Measurements from ENCODE around the gene ARHGEF16.

Gene ARHGEF16

DNA sequence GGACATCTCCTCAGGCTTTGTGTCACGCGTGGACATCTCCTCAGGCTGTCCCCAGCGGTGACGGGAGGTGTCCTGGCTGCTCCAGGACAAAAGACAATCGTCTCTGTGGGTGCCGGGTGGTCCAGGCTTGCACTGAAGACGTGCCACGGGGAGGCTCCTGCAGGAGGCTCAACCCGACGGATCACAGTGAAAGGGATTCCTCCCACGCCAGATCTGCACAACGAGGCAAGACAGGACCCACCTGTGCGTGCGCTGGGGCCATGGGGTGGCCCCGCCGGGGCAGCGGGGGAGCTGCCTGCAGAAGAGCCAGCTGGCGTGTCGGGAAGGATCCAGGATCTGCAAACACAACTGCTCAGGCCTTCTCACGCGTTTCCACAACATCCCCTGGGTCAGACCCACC, 18.8 kb upstream of the ARHGEF16 start:
- Histone ChIP-seq H3K4me1 (ENCODE audit: insufficient read depth, poor library complexity, severe bottlenecking) (no peaks in the 10 kb centered on the region), H3K9me3 (ENCODE audit: severe bottlenecking) (no peaks in the 10 kb centered on the region), H3K27ac (ENCODE audit: poor library complexity, severe bottlenecking) (no peak overlapping the region), H3K27me3 (ENCODE audit: insufficient read depth, poor library complexity, severe bottlenecking) (peaks cover 12% of the 10 kb centered on the region), H3K36me3 (ENCODE audit: low read depth) (no peaks in the 10 kb centered on the region), H3K4me3 (ENCODE audit: severe bottlenecking) (no peak overlapping the region)
- TF ChIP-seq, protein P1, sequence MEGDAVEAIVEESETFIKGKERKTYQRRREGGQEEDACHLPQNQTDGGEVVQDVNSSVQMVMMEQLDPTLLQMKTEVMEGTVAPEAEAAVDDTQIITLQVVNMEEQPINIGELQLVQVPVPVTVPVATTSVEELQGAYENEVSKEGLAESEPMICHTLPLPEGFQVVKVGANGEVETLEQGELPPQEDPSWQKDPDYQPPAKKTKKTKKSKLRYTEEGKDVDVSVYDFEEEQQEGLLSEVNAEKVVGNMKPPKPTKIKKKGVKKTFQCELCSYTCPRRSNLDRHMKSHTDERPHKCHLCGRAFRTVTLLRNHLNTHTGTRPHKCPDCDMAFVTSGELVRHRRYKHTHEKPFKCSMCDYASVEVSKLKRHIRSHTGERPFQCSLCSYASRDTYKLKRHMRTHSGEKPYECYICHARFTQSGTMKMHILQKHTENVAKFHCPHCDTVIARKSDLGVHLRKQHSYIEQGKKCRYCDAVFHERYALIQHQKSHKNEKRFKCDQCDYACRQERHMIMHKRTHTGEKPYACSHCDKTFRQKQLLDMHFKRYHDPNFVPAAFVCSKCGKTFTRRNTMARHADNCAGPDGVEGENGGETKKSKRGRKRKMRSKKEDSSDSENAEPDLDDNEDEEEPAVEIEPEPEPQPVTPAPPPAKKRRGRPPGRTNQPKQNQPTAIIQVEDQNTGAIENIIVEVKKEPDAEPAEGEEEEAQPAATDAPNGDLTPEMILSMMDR (IDR thresholded peaks at IDR 0.05; ENCODE audit: poor library complexity, severe bottlenecking) = no peak
- DNase-seq (ENCODE audit: low spot score) (no peak), ATAC-seq (ENCODE audit: low read depth) (no peak)

- ATAC-seq (ENCODE audit: low read depth) (no peak), DNase-seq (ENCODE audit: low spot score) (no peak)
- Histone ChIP-seq H3K27ac (ENCODE audit: poor library complexity, severe bottlenecking) (no peak overlapping the region), H3K4me3 (ENCODE audit: severe bottlenecking) (no peak overlapping the region), H3K4me1 (ENCODE audit: insufficient read depth, poor library complexity, severe bottlenecking) (no peaks in the 10 kb centered on the region), H3K27me3 (ENCODE audit: insufficient read depth, poor library complexity, severe bottlenecking) (peaks cover 15% of the 10 kb centered on the region), H3K9me3 (ENCODE audit: severe bottlenecking) (no peaks in the 10 kb centered on the region), H3K36me3 (ENCODE audit: low read depth) (no peaks in the 10 kb centered on the region)
- TF ChIP-seq, protein P1 (IDR thresholded peaks at IDR 0.05; ENCODE audit: poor library complexity, severe bottlenecking) = no peak
These were observed 18.0 kb upstream of the ARHGEF16 start for GRCh38 chr1:3436451-3436850.

- Histone ChIP-seq H3K4me1 (ENCODE audit: insufficient read depth, poor library complexity, severe bottlenecking) (no peaks in the 10 kb centered on the region), H3K36me3 (ENCODE audit: low read depth) (no peaks in the 10 kb centered on the region), H3K27me3 (ENCODE audit: insufficient read depth, poor library complexity, severe bottlenecking) (peaks cover 19% of the 10 kb centered on the region), H3K27ac (ENCODE audit: poor library complexity, severe bottlenecking) (no peak overlapping the region), H3K9me3 (ENCODE audit: severe bottlenecking) (no peaks in the 10 kb centered on the region), H3K4me3 (ENCODE audit: severe bottlenecking) (no peak overlapping the region)
- ATAC-seq (ENCODE audit: low read depth) (no peak), DNase-seq (ENCODE audit: low spot score) (no peak)
- TF ChIP-seq, protein P1 (IDR thresholded peaks at IDR 0.05; ENCODE audit: poor library complexity, severe bottlenecking) = no peak
These were observed 17.6 kb upstream of the ARHGEF16 start for GRCh38 chr1:3436901-3437300.

DNA sequence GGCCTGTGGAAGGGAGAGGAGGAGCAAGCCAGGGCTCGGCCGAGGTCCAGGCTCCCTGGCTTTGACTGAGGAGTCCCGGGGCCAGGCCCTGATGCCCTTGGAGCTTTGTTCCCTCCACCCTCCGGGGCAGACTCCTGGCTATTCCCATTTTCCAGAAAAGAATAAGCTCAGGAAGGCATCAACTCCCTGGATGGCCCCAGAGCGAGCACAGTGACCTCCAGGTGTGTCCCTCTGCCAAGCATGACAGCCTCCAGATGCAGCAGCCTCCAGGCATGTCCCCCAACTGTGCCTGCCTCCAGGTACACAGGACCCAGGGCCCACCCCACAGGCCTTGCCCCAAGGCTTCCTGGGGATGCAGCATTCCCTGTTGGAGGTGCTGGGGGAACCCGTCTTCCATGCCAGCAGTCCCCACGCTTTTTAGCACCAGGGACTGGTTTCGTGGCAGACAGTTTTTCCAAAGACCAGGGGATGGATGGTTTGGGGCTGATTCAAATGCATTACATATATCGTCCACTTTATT, 15.7 kb upstream of the ARHGEF16 start:
- ATAC-seq (ENCODE audit: low read depth) = no peak
- TF ChIP-seq, protein P1 (IDR thresholded peaks at IDR 0.05; ENCODE audit: poor library complexity, severe bottlenecking) = no peak
- H3K4me1 ChIP-seq (ENCODE audit: insufficient read depth, poor library complexity, severe bottlenecking) = no peaks in the 10 kb centered on the region
- H3K36me3 ChIP-seq (ENCODE audit: low read depth) = no peaks in the 10 kb centered on the region
- no peak overlapping the region for H3K27ac ChIP-seq (ENCODE audit: poor library complexity, severe bottlenecking)
- no peaks in the 10 kb centered on the region for H3K9me3 ChIP-seq (ENCODE audit: severe bottlenecking)
- H3K4me3 ChIP-seq (ENCODE audit: severe bottlenecking) = no peak overlapping the region
- H3K27me3 ChIP-seq (ENCODE audit: insufficient read depth, poor library complexity, severe bottlenecking) = peaks cover 30% of the 10 kb centered on the region
- DNase-seq (ENCODE audit: low spot score) = no peak

DNA sequence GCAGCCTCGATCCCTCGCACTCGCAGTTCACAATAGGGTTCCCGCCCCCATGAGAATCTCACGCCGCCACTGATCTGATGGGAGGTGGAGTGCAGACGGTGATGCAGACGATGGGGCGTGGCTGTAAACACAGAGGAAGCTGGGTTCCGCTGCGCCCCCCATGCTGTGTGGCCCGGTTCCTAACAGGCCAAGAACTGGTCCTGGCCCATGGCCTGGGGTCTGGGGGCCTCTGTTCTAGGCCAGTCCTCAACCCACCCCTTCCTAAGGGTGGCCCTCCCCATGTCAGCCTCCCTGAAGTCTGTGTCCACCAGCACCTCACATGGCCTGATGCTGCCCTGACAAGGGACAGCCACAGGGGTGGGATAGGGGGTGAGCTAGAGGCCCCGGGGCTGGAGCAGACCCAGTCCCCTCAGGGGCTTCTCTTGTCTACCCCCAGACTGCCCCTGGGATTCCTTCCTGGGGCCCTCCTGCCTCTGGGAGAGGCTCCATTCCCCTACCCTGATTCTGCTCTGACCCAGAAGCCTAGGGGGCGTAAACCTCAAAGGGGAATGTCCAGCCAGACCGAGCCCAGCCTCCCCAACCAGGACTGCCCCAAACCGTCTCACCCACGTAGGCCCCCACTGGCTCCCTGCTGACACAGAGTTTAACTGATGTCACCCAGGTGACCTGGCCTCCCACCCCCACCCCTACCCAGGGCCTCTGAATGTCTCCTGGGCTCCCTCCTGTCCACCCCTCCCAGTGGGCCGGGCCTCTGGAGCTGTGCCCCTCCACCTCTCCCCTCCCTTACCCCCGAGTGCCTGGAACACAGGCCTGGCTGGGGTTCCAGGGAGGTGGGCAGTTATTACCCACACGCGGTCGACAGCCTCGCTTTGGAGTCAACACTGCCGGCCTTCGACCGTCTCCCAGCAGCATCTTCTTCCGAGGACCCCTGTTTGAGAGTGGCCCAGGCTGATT, 14.8 kb upstream of the ARHGEF16 start:
- peaks cover 30% of the 10 kb centered on the region for H3K27me3 ChIP-seq (ENCODE audit: insufficient read depth, poor library complexity, severe bottlenecking)
- TF ChIP-seq, protein P1 (IDR thresholded peaks at IDR 0.05; ENCODE audit: poor library complexity, severe bottlenecking) = no peak
- ATAC-seq (ENCODE audit: low read depth) = no peak

More for the DNA sequence above, 14.8 kb upstream of the ARHGEF16 start:
- Histone ChIP-seq H3K9me3 (ENCODE audit: severe bottlenecking) (no peaks in the 10 kb centered on the region), H3K4me1 (ENCODE audit: insufficient read depth, poor library complexity, severe bottlenecking) (no peaks in the 10 kb centered on the region), H3K4me3 (ENCODE audit: severe bottlenecking) (no peak overlapping the region), H3K27ac (ENCODE audit: poor library complexity, severe bottlenecking) (no peak overlapping the region), H3K36me3 (ENCODE audit: low read depth) (no peaks in the 10 kb centered on the region)
- DNase-seq (ENCODE audit: low spot score) = no peak
